HG02678 (cell line): Measurements from ENCODE around the gene C12orf60.
"Not testable (repeated sequence)": the region's sequence is repeated elsewhere in the genome, so short reads cannot be mapped to it uniquely, and the experiment has no call there.

Experiments
- ATAC-seq: cut with Tn5 transposase; IDR thresholded peaks from one replicate; pipeline ENCODE4 v1.9.1; 2021; ENCODE audit warnings: mild to moderate bottlenecking, moderate library complexity; ENCODE audit not compliant: unreplicated experiment

The C12orf60 gene, protein sequence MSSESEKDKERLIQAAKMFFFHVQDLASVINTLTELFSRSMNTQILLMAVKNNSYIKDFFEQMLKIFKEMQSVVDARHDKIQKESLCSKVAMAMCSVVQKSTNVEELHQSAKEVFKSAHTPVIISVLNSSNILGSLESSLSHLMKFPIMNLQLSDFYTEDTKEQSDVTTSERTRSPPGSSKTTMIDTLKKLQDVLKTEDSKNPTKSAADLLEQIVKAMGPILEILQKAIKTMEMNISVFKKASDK

GRCh38 chr12:14803011-14803829, at the start of gene C12orf60, which contains the start of gene WBP11:
C12orf60 (plus strand) TSS chr12:14803670; CDS start chr12:14822936, 19,266 bp downstream.
WBP11 (minus strand) TSS chr12:14803478; CDS start chr12:14801383, 2,095 bp downstream.
- ATAC-seq: peak; percentile 99

DNA sequence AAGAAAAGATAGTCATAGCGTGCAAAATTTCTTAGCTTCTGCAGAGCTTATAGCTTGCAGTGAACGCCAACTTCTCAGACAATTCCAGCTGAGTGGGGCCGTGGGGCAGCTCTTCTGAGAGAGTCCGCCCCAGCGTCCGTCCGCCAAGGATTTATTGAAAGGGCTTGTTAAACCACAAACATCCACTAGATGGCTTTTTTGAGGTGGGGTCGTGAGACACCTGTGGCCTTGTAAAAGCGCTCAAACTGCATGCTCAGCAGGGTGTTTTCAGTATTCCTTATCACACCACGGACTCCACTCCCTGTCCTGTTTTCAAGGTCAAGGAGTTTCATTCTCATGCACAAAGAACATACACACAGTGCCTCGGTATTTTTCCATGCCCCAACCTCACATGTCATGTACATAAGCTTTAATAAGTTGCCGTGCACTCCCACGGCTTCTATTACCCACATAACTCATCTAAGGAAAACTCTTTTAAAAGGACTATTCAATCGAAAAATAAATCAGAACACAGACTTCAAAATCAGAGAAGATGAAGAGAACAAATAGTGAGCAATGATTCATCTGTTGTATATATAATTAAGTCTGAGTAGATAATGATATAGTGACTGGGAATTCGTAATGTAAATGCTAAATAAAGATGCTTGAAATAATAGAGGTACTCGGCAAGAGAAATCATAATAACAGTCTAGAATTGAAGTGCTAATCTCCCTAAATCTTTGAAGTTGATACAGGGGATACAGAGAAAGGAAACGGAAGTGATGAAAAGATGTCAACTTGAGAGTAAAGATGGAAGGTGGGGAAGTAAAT, 46.9 kb upstream of the C12orf60 start:
- ATAC-seq: no peak

GRCh38 chr12:14759711-14760280, 43.7 kb upstream of the C12orf60 start:
- not testable (repeated sequence) for ATAC-seq

GRCh38 chr12:14765398-14765797, 38.1 kb upstream of the C12orf60 start:
- ATAC-seq: no peak

DNA sequence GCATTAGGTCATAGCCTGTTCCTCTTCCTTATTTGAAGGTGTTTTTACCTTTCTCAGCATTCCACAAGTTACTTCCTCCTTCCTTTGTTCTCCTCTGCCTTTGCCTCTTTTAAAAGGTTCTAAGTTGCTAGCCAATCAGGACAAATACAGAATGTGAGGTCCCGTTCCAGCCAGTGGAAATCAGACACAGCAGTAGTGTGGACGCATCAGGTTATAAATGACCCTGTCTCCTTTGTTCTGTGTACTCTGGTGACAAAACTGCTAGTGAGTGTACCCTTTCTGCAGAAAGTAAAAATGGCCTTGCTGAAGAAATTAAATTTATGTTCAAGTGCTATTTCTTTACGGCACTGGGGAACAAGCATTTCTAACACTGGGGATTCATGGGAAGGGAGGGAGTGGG, 37.5 kb upstream of the C12orf60 start:
- not testable (repeated sequence) for ATAC-seq

- no peak for ATAC-seq
These were observed 36.7 kb upstream of the C12orf60 start for GRCh38 chr12:14766649-14767215.

- no peak for ATAC-seq
These were observed 35.9 kb upstream of the C12orf60 start for GRCh38 chr12:14767617-14768016.

DNA sequence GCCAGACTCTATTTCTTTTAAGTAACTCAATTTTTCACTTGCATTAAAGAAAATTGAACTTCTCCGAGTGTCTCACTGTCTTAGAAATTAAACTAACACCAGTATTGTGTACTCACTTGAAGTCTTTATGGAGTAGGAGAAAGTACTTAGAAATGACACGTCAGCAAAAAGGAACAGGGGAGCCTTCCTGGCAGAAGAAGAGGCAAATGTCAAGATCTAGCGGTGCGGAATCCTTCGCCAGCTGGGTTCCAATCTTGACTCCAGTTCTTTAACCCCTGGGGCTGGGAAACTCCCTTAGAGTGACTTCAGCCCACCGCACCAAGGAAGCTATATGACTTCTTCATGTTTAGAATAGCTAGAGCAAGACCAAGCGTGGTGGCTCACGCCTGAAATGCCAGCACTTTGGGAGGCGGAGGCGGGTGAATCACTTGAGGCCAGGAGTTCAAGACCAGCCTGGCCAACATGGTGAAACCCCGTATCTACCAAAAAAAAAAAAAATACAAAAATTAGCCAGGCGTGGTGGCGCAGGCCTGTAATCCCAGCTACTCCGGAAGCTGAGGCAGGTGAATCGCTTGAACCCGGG, 34.6 kb upstream of the C12orf60 start:
- ATAC-seq: no peak

DNA sequence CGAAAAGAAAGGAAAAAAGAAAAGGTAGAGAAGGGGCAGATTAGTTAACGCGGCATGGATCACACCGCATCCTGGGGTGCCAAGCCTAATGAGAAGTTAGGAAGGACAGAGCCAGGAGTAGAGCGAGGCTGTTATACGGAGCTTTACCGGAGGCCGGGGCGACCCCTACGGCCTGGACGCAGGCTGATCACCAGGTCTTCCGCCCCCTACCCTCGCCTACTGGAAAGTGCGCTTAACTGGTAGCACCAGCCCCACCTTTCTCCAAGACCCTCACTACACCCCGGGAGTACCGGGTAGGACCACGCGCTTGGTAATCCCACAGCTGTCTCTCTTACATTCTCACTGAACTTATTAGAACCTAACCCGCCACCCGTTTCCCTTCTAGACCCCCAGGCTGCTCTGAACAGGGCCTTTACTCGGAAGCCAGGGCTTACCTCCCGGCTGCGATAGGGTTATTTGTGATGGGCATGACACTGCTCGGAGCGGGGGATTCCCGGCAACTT, 34.0 kb upstream of the C12orf60 start:
- no peak for ATAC-seq

DNA sequence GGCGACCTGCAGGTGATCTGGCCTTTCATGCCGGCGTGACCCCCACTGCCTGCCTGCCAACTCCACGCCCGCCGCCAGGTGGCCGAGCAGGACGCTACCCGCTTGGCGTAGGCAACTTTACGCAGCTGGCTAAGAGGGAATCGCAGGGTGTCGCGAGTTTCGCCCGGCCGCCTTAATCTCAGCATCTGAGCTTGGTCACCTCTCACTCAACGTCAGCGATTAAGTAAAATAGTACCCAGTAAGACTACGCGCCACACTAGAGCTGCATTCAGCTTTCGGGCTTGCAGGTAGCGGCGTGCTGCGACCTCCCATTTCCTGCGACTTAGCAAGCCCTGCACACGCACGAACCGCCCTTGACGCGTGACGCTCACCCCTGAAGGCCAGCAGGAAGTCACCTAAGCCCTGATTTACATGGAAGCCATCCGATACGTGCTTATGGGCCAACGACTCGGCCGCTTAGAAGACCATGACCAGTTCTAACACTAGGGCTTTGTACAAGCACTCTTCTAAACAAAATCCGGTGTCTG, 33.4 kb upstream of the C12orf60 start:
- peak; percentile 42 for ATAC-seq

DNA sequence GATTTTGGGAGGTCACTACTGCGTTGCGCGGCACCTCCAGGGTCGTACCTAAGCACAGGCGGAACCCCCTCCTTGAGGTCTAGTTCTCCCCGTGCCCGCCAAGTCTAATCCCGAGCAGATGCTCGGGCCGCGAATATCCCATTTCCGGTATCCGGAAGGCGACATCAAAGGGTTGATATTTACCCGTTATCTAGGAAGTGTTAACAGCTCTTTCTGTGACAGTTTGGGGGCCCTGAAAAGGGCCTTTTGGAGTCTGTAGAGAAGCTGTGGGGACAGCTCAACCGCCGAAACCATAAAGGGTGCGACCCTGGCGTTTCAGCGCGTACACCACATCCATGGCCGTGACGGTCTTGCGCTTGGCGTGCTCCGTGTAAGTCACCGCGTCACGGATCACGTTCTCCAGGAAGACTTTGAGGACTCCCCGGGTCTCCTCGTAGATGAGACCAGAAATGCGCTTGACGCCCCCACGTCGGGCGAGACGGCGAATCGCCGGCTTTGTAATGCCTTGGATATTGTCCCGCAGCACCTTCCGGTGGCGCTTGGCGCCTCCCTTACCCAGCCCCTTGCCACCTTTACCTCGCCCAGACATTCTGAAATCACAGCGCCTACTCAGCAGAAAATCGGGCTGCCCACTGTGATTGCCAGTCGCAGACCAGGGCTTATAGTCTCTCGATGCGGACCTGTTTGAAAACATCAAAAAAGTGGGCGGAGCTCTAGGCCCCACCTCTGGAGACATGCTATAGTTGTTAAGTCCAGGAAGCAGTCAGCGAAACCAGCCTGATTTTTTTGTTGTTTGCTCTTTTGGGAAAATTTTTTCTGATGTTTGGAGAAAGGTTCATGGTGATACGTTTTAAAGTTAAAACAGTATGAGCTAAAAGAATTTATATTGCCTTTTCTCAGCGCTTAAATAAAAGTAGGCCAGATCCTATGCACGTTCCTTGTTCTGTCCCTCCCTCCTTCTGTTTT, 32.7 kb upstream of the C12orf60 start:
- peak; percentile 27 for ATAC-seq

DNA sequence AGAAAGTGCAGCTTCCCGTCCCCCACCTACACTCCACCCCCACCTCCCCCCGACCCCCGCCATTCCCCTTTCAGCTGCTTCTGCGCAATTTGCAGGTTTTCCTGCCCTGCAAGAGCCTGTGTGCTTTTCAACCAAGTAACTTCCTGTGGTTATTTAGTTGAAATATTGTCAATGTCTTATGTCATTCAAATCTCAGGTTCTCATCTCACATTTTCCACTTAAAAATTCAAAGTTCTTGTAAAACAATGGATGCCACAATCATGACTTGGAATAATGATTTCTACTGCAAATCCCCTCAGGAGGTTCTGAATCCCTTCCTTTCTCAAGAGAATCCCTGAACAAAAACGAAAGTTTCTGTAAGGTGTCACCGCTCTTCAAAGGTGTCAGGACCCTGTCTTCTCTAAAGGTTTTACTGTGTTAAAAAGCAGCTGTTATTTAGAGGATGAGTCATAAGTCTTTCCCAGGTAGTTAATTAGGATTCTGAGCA, 31.8 kb upstream of the C12orf60 start:
- no peak for ATAC-seq

DNA sequence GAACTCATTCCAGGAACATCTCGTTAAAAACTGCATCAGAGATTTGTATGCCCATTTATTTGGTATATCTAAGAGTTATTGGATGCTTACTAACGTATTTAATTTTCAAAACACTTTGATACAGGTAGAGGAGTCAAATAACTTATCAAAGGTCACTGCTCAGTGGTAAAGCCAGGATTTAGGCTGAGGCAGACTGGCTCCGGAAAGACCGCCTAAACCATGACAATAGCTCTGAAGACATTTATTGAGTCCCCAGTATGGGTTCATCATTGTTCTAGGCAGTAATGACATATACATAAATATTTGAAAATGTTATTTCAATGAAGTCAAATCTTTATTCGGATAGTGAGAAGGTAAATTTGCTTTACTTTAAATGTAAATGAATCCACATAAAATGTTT, 30.5 kb upstream of the C12orf60 start:
- ATAC-seq: no peak

GRCh38 chr12:14773685-14774073, 29.8 kb upstream of the C12orf60 start:
- peak; percentile 17 for ATAC-seq

DNA sequence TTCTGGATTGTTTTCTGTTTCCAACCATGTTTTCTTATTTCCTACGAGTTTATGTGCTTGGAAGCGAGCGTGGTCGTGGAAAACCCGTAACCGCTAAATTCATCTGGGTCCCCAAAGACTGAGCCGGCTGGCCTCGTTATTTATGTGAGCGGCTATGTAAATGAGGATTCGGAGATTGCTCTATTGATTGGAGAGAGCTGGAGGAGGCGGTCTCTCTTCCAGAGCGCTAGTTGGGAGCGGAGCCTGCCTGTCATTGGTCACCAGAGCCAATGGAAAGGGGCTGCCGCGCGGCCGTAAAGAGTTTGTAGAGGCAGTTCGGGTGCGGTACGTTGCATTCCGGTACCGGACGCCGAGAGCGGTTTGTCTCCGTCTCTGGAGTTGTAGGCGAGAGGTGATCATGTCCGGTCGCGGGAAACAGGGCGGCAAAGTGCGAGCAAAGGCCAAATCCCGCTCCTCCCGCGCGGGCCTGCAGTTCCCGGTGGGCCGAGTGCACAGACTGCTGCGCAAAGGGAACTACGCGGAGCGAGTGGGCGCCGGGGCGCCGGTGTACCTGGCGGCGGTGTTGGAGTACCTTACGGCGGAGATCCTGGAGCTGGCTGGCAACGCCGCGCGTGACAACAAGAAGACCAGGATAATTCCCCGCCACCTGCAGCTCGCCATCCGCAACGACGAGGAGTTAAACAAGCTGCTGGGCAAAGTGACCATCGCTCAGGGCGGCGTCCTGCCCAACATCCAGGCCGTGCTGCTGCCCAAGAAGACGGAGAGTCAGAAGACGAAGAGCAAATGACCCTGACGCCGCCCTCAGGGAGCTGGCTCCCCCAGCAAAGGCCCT, 29.2 kb upstream of the C12orf60 start:
- peak; percentile 53 for ATAC-seq

GRCh38 chr12:14774906-14775635, 28.4 kb upstream of the C12orf60 start:
- no peak for ATAC-seq

DNA sequence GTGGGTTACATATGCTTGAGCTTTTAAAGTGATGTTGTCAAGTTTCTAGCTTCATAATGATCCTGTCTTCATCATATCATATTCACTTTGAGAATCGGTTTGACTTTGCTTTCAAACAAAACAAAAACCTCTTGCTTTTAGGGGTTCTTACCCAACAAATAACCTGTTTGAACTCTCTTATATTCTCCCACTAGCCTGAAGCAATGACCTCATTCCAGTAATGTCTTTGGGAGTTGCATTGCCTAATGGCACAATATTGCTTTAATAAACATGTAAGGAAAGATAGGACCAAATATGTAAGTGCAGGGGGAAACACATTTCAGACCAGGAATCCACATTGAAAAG, 27.9 kb upstream of the C12orf60 start:
- ATAC-seq: no peak
